Mesothelial cell of epicardium (in vitro differentiated cells): ENCODE results near the gene COQ6. TPM values are rescaled to one million over a fixed set of nuclear protein-coding genes. Genes with fewer than 3 reads are reported as not detected.
"Not testable (repeated sequence)": the region's sequence is repeated elsewhere in the genome, so short reads cannot be mapped to it uniquely, and the experiment has no call there.

Experiments
- DNase-seq, 2 experiments: peaks; one replicate each; pipeline ENCODE4 v3.0.0; 2021; ENCODE audit warnings: low spot score in 2 of 2; ENCODE audit not compliant: unreplicated experiment in 2 of 2
- H3K27ac Mint-ChIP-seq: 2 replicates; pipeline ENCODE4 v1.8.0; 2021; ENCODE audit warnings: mixed read lengths
- H3K27me3 Mint-ChIP-seq: 2 replicates; pipeline ENCODE4 v1.8.0; 2021; ENCODE audit warnings: low read depth, mixed read lengths
- H3K36me3 Mint-ChIP-seq: 2 replicates; pipeline ENCODE4 v1.8.0; 2021; ENCODE audit warnings: mixed read lengths
- H3K4me1 Mint-ChIP-seq: 2 replicates; pipeline ENCODE4 v1.8.0; 2021; ENCODE audit warnings: mixed read lengths
- H3K4me3 Mint-ChIP-seq: 2 replicates; pipeline ENCODE4 v1.8.0; 2021; ENCODE audit warnings: mild to moderate bottlenecking, moderate library complexity, mixed read lengths
- H3K9me3 Mint-ChIP-seq: 2 replicates; pipeline ENCODE4 v1.8.0; 2021; ENCODE audit warnings: mixed read lengths
- CTCF ChIP-seq: fragments of 200-600 bp; sonication (generic); IDR thresholded peaks from one replicate; pipeline ENCODE4 v1.5.0; 2021; ENCODE audit warnings: antibody characterized with exemption; ENCODE audit not compliant: unreplicated experiment
- total RNA-seq: library from RNA; stranded (reverse); gene quantifications from 3 replicates; pipeline ENCODE4 v1.2.1, GENCODE V29; 2021

The COQ6 gene
- total RNA-seq = 19.3 to 23.9 TPM (median 20.9 TPM) in 3 replicates

- TF ChIP-seq CTCF = no peak
- Mint-ChIP-seq H3K4me1 (peaks cover 13% of the 10 kb centered on the region), H3K4me3 (peak within 1 kb of the TSS; percentile 98), H3K9me3 (no peaks in the 10 kb centered on the region), H3K36me3 (peaks cover 8% of the 10 kb centered on the region), H3K27me3 (no peaks in the 10 kb centered on the region), H3K27ac (peak within 1 kb of the TSS; percentile 99)
- peak; percentile 85 to 91 for DNase-seq
Observed at GRCh38 chr14:73949752-73950734, at the start of gene COQ6, which contains the start of gene FAM161B. Gene COQ6, plus strand, starts transcription at chr14:73950302. Its CDS starts 31 bp downstream, at chr14:73950333. Gene FAM161B, minus strand, starts transcription at chr14:73950094. Its CDS starts 68 bp downstream, at chr14:73950026.

- no peak for DNase-seq
- H3K27me3 Mint-ChIP-seq = no peaks in the 10 kb centered on the region
- H3K9me3 Mint-ChIP-seq = no peaks in the 10 kb centered on the region
- no peaks in the 10 kb centered on the region for H3K4me1 Mint-ChIP-seq
- no peak for TF ChIP-seq CTCF
- H3K27ac Mint-ChIP-seq = no peak overlapping the region
- no peak overlapping the region for H3K4me3 Mint-ChIP-seq
- H3K36me3 Mint-ChIP-seq = peaks cover 33% of the 10 kb centered on the region
Observed at GRCh38 chr14:73903028-73903427, 47.1 kb upstream of the COQ6 start.

- Mint-ChIP-seq H3K9me3 (peaks cover 8% of the 10 kb centered on the region), H3K27me3 (no peaks in the 10 kb centered on the region), H3K36me3 (peaks cover 57% of the 10 kb centered on the region), H3K27ac (no peak overlapping the region), H3K4me1 (no peaks in the 10 kb centered on the region), H3K4me3 (no peak overlapping the region)
- TF ChIP-seq CTCF = no peak
- DNase-seq = no peak
Observed at GRCh38 chr14:73909681-73910080, 40.4 kb upstream of the COQ6 start.

GRCh38 chr14:73913256-73913655 lies 36.8 kb upstream of the COQ6 start:
- no peak for TF ChIP-seq CTCF
- H3K4me1 Mint-ChIP-seq = no peaks in the 10 kb centered on the region
- H3K4me3 Mint-ChIP-seq = no peak overlapping the region
- no peak overlapping the region for H3K27ac Mint-ChIP-seq
- no peaks in the 10 kb centered on the region for H3K27me3 Mint-ChIP-seq
- H3K36me3 Mint-ChIP-seq = peaks cover 46% of the 10 kb centered on the region
- H3K9me3 Mint-ChIP-seq = peaks cover 8% of the 10 kb centered on the region
- DNase-seq = no peak

- TF ChIP-seq CTCF = no peak
- no peak for DNase-seq
- Mint-ChIP-seq H3K4me1 (no peaks in the 10 kb centered on the region), H3K27me3 (no peaks in the 10 kb centered on the region), H3K36me3 (peaks cover 34% of the 10 kb centered on the region), H3K27ac (no peak overlapping the region), H3K9me3 (peaks cover 10% of the 10 kb centered on the region), H3K4me3 (no peak overlapping the region)
Observed at GRCh38 chr14:73916324-73916723, 33.8 kb upstream of the COQ6 start.

GRCh38 chr14:73919457-73919856 lies 30.6 kb upstream of the COQ6 start:
- not testable (repeated sequence) for H3K27ac Mint-ChIP-seq, DNase-seq, H3K4me1 Mint-ChIP-seq, H3K9me3 Mint-ChIP-seq, H3K27me3 Mint-ChIP-seq, H3K4me3 Mint-ChIP-seq
- H3K36me3 Mint-ChIP-seq = peaks cover 25% of the 10 kb centered on the region
